A673 (cell line): Measurements from ENCODE around the gene ADAMTSL2. TPM values are rescaled to one million over a fixed set of nuclear protein-coding genes. Genes with fewer than 3 reads are reported as not detected.

Experiments used
- BruUV-seq: library from RNA; stranded (reverse); fragments of 400-500 nt; replicated peaks from 2 replicates; lab custom pipeline; 2021; lab: Mats Ljungman, UMichigan
- CTCF ChIA-PET: fragments of 300-600 bp; sonication (Branson Sonifier 250); formaldehyde crosslinking; loops from one replicate; lab custom pipeline; 2022; ENCODE audit warnings: antibody characterized with exemption; lab: Charles Lee
- POLR2A ChIA-PET: fragments of 300-600 bp; sonication (Branson Sonifier 250); formaldehyde crosslinking; loops from one replicate; lab custom pipeline; 2022; ENCODE audit warnings: antibody characterized with exemption; ENCODE audit not compliant: low non-redundant PET; lab: Charles Lee
- DNase-seq: peaks from one replicate; pipeline ENCODE4 v3.0.0-alpha.2; 2015; ENCODE audit warnings: low spot score
- H3K27ac ChIP-seq: fragments of 200-600 bp; sonication (generic); 2 replicates; pipeline ENCODE4 v1.5.1; 2016; ENCODE audit warnings: mixed run types, low read depth, mild to moderate bottlenecking, mixed read lengths, antibody characterized with exemption, low read length; ENCODE audit not compliant: poor library complexity, severe bottlenecking
- H3K27me3 ChIP-seq: fragments of 200-600 bp; sonication (generic); replicated peaks from 2 replicates; pipeline ENCODE4 v1.6.1; 2017; ENCODE audit warnings: mixed run types, low read depth, mild to moderate bottlenecking, mixed read lengths, antibody characterized with exemption, low read length; ENCODE audit not compliant: insufficient read depth, poor library complexity
- H3K36me3 ChIP-seq: fragments of 200-600 bp; sonication (generic); 2 replicates; pipeline ENCODE4 v1.6.1; 2016; ENCODE audit warnings: mixed run types, mild to moderate bottlenecking, mixed read lengths, antibody characterized with exemption, low read length; ENCODE audit not compliant: insufficient read depth, poor library complexity, severe bottlenecking
- H3K4me1 ChIP-seq: fragments of 200-600 bp; sonication (generic); 2 replicates; pipeline ENCODE4 v1.6.1; 2017; ENCODE audit warnings: mixed run types, mild to moderate bottlenecking, mixed read lengths, antibody characterized with exemption, low read length; ENCODE audit not compliant: insufficient read depth, poor library complexity, severe bottlenecking
- H3K4me3 ChIP-seq: fragments of 200-600 bp; sonication (generic); 2 replicates; pipeline ENCODE4 v1.5.1; 2016; ENCODE audit warnings: low read depth, mixed run types, mild to moderate bottlenecking, mixed read lengths, low read length; ENCODE audit not compliant: poor library complexity, severe bottlenecking
- H3K9me3 ChIP-seq: fragments of 200-600 bp; sonication (generic); 2 replicates; pipeline ENCODE4 v1.6.1; 2016; ENCODE audit warnings: mixed run types, low read depth, mild to moderate bottlenecking, mixed read lengths, antibody characterized with exemption, low read length; ENCODE audit not compliant: poor library complexity, severe bottlenecking
- CTCF ChIP-seq: fragments of 300-800, 200-600 bp; sonication (generic); conservative IDR thresholded peaks from 2 replicates; pipeline ENCODE4 v1.5.1; 2017; ENCODE audit warnings: low read depth, mild to moderate bottlenecking, antibody characterized with exemption, low read length, moderate library complexity, mixed read lengths
- EZH2 ChIP-seq: fragments of 200-600 bp; sonication (generic); IDR thresholded peaks from 2 replicates; pipeline ENCODE4 v1.6.1; 2017; ENCODE audit warnings: borderline replicate concordance, low read depth, mild to moderate bottlenecking, mixed read lengths, antibody characterized with exemption, low read length; ENCODE audit not compliant: poor library complexity, severe bottlenecking
- intact Hi-C: fragments of 100-400 bp; cut with micrococcal nuclease; formaldehyde crosslinking; loops from one replicate; pipeline ENCODE4 v1.10.0; 2022; ENCODE audit not compliant: unreplicated experiment
- total RNA-seq: library from RNA; stranded (reverse); gene quantifications from 2 replicates; pipeline ENCODE4 v1.2.3, GENCODE V29; 2021

The ADAMTSL2 gene
- total RNA-seq, 1 experiment from 2014 or later = 0.06 TPM

GRCh38 chr9:133605856-133606707 lies 71.6 kb downstream of the ADAMTSL2 start:
- Histone ChIP-seq H3K4me3 (no peak overlapping the region), H3K9me3 (no peaks in the 10 kb centered on the region), H3K27me3 (peaks cover 31% of the 10 kb centered on the region), H3K36me3 (no peaks in the 10 kb centered on the region), H3K4me1 (peaks cover 9% of the 10 kb centered on the region), H3K27ac (no peak overlapping the region)
- no TSS peak for BruUV-seq
- TF ChIP-seq CTCF (no peak), EZH2 (no peak)
- intact Hi-C loops = loop anchor here (10.0 kb wide), 1 partner anchor 119 kb away; no protein-coding TSS in a partner anchor
- POLR2A ChIA-PET = interaction anchor here (0.6 kb wide), 1 partner anchor 82 kb away, joined by 4 read pairs; no protein-coding TSS in a partner anchor
- CTCF ChIA-PET = no interaction called here
- DNase-seq = no peak

GRCh38 chr9:133606708-133607025 lies 72.2 kb downstream of the ADAMTSL2 start:
- Histone ChIP-seq H3K27me3 (peaks cover 37% of the 10 kb centered on the region), H3K36me3 (no peaks in the 10 kb centered on the region), H3K4me3 (no peak overlapping the region), H3K4me1 (peaks cover 9% of the 10 kb centered on the region), H3K9me3 (no peaks in the 10 kb centered on the region), H3K27ac (no peak overlapping the region)
- no peak for TF ChIP-seq EZH2
- TF ChIP-seq CTCF = no peak
- CTCF ChIA-PET = no interaction called here
- no TSS peak for BruUV-seq
- no peak for DNase-seq
- POLR2A ChIA-PET = no interaction called here
- intact Hi-C loops = loop anchor here (10.0 kb wide), 1 partner anchor 118 kb away; no protein-coding TSS in a partner anchor

- no TSS peak for BruUV-seq
- CTCF ChIA-PET = no interaction called here
- no peaks in the 10 kb centered on the region for H3K36me3 ChIP-seq
- TF ChIP-seq CTCF (no peak), EZH2 (no peak)
- intact Hi-C loops = loop anchor here (10.0 kb wide), 1 partner anchor 117 kb away; no protein-coding TSS in a partner anchor
- H3K9me3 ChIP-seq = no peaks in the 10 kb centered on the region
- no peak overlapping the region for H3K27ac ChIP-seq
- no peak overlapping the region for H3K4me3 ChIP-seq
- POLR2A ChIA-PET = no interaction called here
- peaks cover 9% of the 10 kb centered on the region for H3K4me1 ChIP-seq
- no peak for DNase-seq
- peaks cover 43% of the 10 kb centered on the region for H3K27me3 ChIP-seq
Observed at GRCh38 chr9:133607381-133607780, 72.9 kb downstream of the ADAMTSL2 start.
